ENCODE measurements around the gene UROC1.

UROC1 gene

DNA sequence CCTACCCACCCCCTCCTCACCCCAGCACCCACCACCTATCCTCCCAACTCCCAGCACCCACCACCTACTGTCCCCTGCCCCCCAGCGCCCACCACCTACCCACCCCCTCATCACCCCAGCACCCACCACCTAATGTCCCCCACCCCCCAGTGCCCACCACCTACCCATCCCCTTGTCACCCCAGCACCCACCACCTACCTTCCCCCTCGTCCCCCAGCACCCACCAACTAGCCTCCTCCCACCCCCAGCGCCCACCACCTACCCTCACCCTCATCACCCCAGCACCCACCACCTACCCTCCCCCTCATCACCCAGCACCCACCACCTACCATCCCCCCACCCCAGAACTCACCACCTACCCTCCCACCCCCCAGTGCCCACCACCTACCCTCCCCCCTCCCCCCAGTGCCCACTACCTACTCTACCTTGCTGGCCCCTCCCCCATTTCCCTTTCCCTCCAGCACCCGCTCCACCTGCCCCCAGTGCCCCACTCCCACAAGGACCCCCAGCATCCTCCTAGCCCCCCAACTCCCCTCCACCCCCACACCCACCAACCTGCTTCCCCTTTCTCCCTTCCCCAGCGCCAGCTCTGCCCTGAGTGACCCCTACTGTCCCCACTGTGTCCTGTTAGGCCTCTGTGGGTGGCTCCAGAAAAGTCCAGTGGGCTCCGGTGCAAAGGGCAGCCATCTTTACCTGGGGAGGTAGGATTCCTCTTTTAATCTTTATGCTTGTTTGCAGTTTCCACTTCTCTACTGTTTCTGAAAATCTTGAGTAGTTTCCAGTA is 1.2 kb downstream of the UROC1 start:
- no peak for DNase-seq

DNA sequence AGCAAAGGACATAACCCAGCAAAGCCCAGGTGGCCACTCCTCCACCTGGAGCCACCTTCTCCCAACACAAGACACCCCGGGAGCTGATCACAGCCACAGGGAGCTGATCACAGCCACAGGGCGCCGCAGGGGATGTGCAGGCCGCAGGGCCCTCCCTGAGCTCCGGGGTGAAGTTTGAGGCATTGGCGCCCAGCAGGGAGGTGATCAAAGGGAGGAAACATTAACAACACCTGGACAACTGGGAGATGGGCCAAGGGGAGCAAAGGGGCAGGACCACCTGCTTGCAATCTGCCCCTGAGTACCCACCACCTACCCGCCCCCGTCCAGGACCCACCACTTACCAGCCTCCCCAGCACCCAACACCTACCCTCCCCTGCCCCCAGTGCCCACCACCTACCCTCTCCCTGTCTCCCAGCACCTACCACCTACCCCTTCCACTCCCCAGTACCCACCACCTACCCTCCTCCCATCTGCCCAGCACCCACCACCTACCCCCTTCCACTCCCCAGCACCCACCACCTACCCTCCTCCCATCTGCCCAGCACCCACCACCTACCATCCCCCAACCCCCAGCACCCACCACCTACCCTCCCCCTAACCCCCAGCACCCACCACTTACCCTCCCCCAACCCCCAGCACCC is 2.4 kb downstream of the UROC1 start:
- no peak for DNase-seq

DNA sequence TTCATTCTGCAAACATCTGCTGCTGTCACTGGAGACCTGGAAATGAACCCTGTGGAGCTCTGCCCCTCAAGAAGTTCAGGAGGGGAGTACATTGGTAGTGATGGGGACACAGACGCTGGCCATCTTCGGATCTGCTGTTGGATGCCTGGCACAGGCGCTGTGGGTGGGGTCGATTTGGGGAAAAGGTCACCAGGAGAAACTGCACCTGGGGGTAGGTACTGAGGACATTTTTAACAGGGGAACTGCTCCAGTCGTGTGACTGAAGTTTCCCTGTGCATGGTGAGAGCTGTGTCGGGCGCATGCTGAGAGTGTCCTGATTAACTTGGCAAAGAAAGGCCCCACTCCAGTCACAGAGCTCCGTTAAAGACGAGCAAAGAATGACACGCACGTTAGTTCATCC is 3.4 kb downstream of the UROC1 start:
- no peak for DNase-seq

DNA sequence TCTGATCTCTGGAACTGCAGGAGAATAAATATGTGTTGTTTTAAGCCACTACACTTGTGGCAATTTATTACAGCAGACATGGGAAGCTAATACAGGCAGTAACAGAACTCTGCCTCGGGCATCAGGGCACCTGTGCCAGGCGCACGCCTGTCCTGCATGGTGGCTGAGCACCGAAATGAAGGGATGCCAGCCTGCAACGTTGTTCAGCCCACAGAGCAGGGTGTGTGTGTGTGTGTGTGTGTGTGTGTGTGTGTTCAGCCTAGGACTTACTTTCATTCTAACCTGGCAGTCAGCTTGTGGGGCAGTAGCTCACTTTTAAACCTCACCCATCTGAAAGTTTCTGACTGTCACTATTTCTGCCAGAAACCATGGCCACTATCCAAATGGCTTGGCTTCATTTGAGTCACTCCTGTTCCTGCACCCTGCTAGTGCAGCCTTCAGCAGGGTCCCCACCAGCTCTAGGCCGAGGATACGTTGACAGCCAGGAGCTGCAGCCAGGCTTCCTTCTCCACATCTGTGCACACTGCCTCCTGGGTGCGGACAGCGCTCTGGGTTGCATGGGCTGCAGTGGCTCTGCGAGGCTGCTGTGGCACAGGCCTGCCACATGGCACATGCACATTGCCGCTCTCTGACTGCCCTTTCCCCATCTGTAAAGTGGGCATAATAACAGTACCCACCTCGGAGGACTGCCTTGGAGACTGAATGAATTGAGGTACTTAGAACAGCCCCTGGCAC is 4.5 kb downstream of the UROC1 start:
- DNase-seq: no peak

GRCh38 chr3:126512026-126512425 is 5.5 kb downstream of the UROC1 start:
- DNase-seq: no peak

DNA sequence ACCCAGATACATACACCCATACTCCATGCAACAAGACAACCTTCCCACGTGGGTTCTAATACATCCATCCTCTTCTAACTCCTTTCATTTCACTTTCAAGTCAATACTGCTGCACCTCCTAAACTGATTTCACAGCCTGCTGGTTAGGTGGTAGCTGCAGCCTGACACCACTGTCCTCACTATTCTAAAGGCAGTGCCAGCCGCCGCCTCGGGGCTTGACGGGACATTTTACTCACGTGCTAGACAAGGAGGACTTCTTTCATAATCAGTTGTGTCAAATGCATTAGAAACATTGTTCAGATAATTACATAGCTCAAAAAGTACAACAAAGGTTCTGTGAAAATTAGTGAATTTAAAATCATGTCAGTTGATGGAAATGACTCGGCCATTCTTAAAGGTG is 6.3 kb downstream of the UROC1 start:
- no peak for DNase-seq

- no peak for DNase-seq
These were observed 7.2 kb downstream of the UROC1 start for GRCh38 chr3:126510308-126510910.

GRCh38 chr3:126509597-126510307 is 7.8 kb downstream of the UROC1 start:
- no peak for DNase-seq

- DNase-seq: no peak
These were observed 9.0 kb downstream of the UROC1 start for GRCh38 chr3:126508564-126508964.

DNA sequence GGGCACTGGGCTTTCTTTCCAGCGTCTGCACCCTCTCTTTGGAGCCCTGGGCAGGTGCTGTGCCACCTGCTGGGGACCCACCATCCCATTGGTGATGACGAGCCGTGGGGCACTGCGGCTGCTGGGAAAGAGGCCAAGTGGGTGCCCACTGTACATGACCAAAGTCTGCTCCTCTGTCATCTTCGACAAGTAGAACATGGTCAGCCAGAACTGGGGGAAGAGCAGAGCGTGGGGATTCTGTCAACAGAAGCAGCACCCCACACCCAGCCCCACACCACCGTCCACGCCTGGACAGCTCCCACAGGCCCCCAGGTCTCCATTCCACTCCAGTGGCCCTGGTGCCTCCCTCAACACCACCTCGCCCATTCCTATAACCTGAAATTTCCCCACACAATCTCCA is 9.7 kb downstream of the UROC1 start:
- no peak for DNase-seq

GRCh38 chr3:126503701-126504100 is 13.9 kb downstream of the UROC1 start:
- no peak for DNase-seq

- no peak for DNase-seq
These were observed 14.9 kb downstream of the UROC1 start for GRCh38 chr3:126502656-126503055.

GRCh38 chr3:126501736-126502135 is 15.8 kb downstream of the UROC1 start:
- no peak for DNase-seq

- DNase-seq: no peak
These were observed 16.5 kb downstream of the UROC1 start for GRCh38 chr3:126501054-126501453.

- no peak for DNase-seq
These were observed 17.6 kb downstream of the UROC1 start for GRCh38 chr3:126500016-126500415.

- no peak for DNase-seq
These were observed 18.2 kb downstream of the UROC1 start for GRCh38 chr3:126499401-126499800.

DNA sequence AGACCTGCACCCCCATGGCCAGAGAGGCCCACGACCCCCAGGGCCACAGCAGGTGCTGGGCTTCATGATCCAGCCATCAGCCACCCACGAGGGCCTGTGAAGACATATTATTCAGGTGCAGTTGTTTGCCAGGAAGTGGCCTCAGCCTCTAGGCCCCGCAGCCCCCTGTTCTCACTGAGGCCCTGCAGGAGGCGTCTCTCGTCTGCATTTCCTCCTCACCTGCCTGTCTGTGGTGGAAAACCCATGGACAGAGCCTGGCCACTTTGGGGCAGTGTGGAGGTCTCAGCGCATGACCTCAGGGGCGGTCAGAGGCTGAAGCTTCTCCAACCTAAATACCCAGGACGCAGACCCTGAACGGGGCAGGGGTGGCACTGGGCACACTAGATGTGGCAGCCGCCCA is 18.6 kb downstream of the UROC1 start:
- no peak for DNase-seq

- DNase-seq: no peak
These were observed 19.1 kb downstream of the UROC1 start for GRCh38 chr3:126498461-126498860.

GRCh38 chr3:126497956-126498355 is 19.6 kb downstream of the UROC1 start:
- no peak for DNase-seq

GRCh38 chr3:126496894-126497850 is 20.4 kb downstream of the UROC1 start:
- DNase-seq: no peak

DNA sequence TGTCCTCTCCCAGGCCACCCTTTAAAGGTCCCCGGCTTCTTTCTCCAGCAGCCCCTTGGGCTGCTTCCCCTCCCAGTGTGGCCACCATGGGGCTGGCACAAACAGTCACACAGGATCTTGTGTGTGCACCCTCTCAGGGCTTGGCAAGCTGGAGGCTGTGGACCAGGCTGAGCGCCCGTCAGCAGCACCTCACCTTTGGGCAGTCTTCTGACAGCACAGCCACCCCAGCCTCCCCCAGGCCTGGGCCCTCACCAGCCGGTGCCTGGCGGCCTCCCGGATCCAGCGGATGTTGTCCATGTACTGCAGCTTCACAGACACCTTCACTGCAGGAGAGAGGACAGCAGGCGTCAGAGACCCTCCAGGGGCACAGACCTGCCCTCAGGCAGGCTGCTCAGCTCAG is 21.8 kb downstream of the UROC1 start:
- no peak for DNase-seq

GRCh38 chr3:126494970-126495230 is 22.7 kb downstream of the UROC1 start:
- no peak for DNase-seq
